GM12801 (cell line): ENCODE results near the gene SLC38A1.

Experiments used
- CTCF ChIP-seq: IDR thresholded peaks from one replicate; pipeline ENCODE4 v1.5.1; 2011; ENCODE audit warnings: control low read depth; ENCODE audit not compliant: insufficient read length; ENCODE audit errors: extremely low read depth

Gene SLC38A1

GRCh38 chr12:46296822-46297221, 28.0 kb upstream of the SLC38A1 start:
- TF ChIP-seq CTCF = no peak

GRCh38 chr12:46292754-46293402, 24.0 kb upstream of the SLC38A1 start:
- TF ChIP-seq CTCF = no peak

- no peak for TF ChIP-seq CTCF
Measured at GRCh38 chr12:46282829-46283228, 14.0 kb upstream of the SLC38A1 start.

GRCh38 chr12:46276756-46277155, 7.9 kb upstream of the SLC38A1 start:
- TF ChIP-seq CTCF = no peak

GRCh38 chr12:46271863-46272262, 3.0 kb upstream of the SLC38A1 start:
- no peak for TF ChIP-seq CTCF

GRCh38 chr12:46269429-46270241, 792 bp upstream of the SLC38A1 start:
- TF ChIP-seq CTCF = no peak

- TF ChIP-seq CTCF = no peak
Measured at GRCh38 chr12:46267825-46268582, 839 bp downstream of the SLC38A1 start.
